Fibroblast of lung (primary cell): ENCODE data around the gene KCNT2. TPM values are rescaled to one million over a fixed set of nuclear protein-coding genes. Genes with fewer than 3 reads are reported as not detected.

ENCODE experiments used
- DNase-seq, 2 donors: peaks; one replicate each; pipeline versions ENCODE4 v3.0.0 to v3.0.0-alpha.2; 2010; ENCODE audit warnings: low read depth in 2 of 2
- H2AFZ ChIP-seq: 2 replicates; pipeline ENCODE4 v1.5.1; 2012; ENCODE audit warnings: low read length, control low read depth, inconsistent platforms
- H3K27ac ChIP-seq: 2 replicates; pipeline ENCODE4 v1.5.1; 2011; ENCODE audit warnings: low read length, control low read depth; ENCODE audit not compliant: insufficient read depth
- H3K27me3 ChIP-seq: 2 replicates; pipeline ENCODE4 v1.5.1; 2011; ENCODE audit warnings: mild to moderate bottlenecking, low read length; ENCODE audit not compliant: control insufficient read depth, insufficient read depth
- H3K36me3 ChIP-seq: 2 replicates; pipeline ENCODE4 v1.5.1; 2011; ENCODE audit warnings: low read length; ENCODE audit not compliant: control insufficient read depth, insufficient read depth
- H3K4me1 ChIP-seq: 2 replicates; pipeline ENCODE4 v1.5.1; 2011; ENCODE audit warnings: low read length; ENCODE audit not compliant: control insufficient read depth, insufficient read depth; ENCODE audit errors: extremely low read depth
- H3K4me2 ChIP-seq: 2 replicates; pipeline ENCODE4 v1.5.1; 2011; ENCODE audit warnings: low read length, control low read depth; ENCODE audit not compliant: insufficient read depth; ENCODE audit errors: extremely low read depth
- H3K4me3 ChIP-seq, 4 experiments: fragments of 200-600 bp in 1 of 4; sonication (generic) in 1 of 4; replicated peaks in 1 of 4; 2 replicates each; pipeline ENCODE4 v1.5.1; 2011 to 2016; ENCODE audit warnings: low read length in 4 of 4, low read depth in 3 of 4, mild to moderate bottlenecking in 3 of 4, control low read depth in 2 of 4, inconsistent platforms in 1 of 4, mixed read lengths in 1 of 4; ENCODE audit not compliant: insufficient read depth in 1 of 4; ENCODE audit errors: control extremely low read depth in 1 of 4
- H3K79me2 ChIP-seq: 2 replicates; pipeline ENCODE4 v1.5.1; 2012; ENCODE audit warnings: mild to moderate bottlenecking, low read length, inconsistent platforms; ENCODE audit not compliant: control insufficient read depth, insufficient read depth
- H3K9ac ChIP-seq: 2 replicates; pipeline ENCODE4 v1.5.1; 2011; ENCODE audit warnings: mild to moderate bottlenecking, low read length, control low read depth; ENCODE audit not compliant: insufficient read depth
- H3K9me3 ChIP-seq: 2 replicates; pipeline ENCODE4 v1.5.1; 2012; ENCODE audit warnings: low read depth, low read length; ENCODE audit not compliant: control insufficient read depth, insufficient read depth
- H4K20me1 ChIP-seq: 2 replicates; pipeline ENCODE4 v1.5.1; 2011; ENCODE audit warnings: low read length; ENCODE audit not compliant: control insufficient read depth, insufficient read depth; ENCODE audit errors: extremely low read depth
- EZH2 ChIP-seq: IDR thresholded peaks from 2 replicates; pipeline ENCODE4 v1.5.1; 2012; ENCODE audit warnings: low read length, control low read depth, mild to moderate bottlenecking; ENCODE audit errors: missing control alignments
- polyA plus RNA-seq, 2 donors: library from polyadenylated mRNA; depleted of rRNA in 1 of 2; stranded (reverse) in 1 of 2; unstranded in 1 of 2; fragments of >200 nt; gene quantifications; 2 replicates each; pipeline ENCODE4 v1.2.1, GENCODE V29; 2011 to 2012; ENCODE audit warnings: missing spikeins in 1 of 2
- total RNA-seq: library from RNA; depleted of rRNA; stranded (reverse); fragments of >200 nt; gene quantifications from 2 replicates; pipeline ENCODE4 v1.2.1, GENCODE V29; 2014
- TF ChIP-seq, protein P1 (sequence below), 2 donors: IDR thresholded peaks in 1 of 2; conservative IDR thresholded peaks in 1 of 2; 1 replicate in 1 of 2; 2 replicates in 1 of 2; pipeline ENCODE4 v1.5.1; 2011 to 2012; ENCODE audit warnings: low read length in 2 of 2, control low read depth in 1 of 2, inconsistent platforms in 1 of 2, low read depth in 1 of 2, mild to moderate bottlenecking in 1 of 2

Gene KCNT2
- total and polyA plus RNA-seq, 2 donors (not counting 1 experiment from before 2014, with no cell fraction given) = 0.96 to 8.1 TPM

DNA sequence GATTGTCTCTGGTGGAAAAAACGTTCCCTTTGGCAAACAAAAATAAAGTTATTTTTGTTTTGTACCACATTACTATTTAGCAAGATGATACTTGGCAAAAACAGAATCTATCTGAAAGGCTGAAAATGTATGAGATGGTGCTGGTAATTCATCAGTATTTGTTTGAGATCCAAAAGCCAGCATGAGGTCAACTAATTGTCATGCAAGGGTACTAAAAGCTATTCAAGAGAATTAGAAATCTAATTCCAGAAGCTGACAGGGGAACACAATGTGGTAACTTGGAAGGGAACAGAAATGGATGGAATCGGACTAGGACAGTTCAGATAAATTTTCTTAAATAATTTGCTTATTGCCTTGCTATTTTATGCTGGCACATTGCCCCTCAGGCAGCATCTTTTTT, 263.8 kb downstream of the KCNT2 start:
- Histone ChIP-seq H3K9ac (no peak overlapping the region), H3K4me1 (no peaks in the 10 kb centered on the region)
- TF ChIP-seq, protein P1, sequence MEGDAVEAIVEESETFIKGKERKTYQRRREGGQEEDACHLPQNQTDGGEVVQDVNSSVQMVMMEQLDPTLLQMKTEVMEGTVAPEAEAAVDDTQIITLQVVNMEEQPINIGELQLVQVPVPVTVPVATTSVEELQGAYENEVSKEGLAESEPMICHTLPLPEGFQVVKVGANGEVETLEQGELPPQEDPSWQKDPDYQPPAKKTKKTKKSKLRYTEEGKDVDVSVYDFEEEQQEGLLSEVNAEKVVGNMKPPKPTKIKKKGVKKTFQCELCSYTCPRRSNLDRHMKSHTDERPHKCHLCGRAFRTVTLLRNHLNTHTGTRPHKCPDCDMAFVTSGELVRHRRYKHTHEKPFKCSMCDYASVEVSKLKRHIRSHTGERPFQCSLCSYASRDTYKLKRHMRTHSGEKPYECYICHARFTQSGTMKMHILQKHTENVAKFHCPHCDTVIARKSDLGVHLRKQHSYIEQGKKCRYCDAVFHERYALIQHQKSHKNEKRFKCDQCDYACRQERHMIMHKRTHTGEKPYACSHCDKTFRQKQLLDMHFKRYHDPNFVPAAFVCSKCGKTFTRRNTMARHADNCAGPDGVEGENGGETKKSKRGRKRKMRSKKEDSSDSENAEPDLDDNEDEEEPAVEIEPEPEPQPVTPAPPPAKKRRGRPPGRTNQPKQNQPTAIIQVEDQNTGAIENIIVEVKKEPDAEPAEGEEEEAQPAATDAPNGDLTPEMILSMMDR (conservative IDR thresholded peaks at IDR 0.05 in 1 of 2, IDR thresholded peaks at IDR 0.05 in 1 of 2; ENCODE audit: low read depth in 1 of 2, low read length in 2 of 2) = no peak
- TF ChIP-seq EZH2 = no peak

DNA sequence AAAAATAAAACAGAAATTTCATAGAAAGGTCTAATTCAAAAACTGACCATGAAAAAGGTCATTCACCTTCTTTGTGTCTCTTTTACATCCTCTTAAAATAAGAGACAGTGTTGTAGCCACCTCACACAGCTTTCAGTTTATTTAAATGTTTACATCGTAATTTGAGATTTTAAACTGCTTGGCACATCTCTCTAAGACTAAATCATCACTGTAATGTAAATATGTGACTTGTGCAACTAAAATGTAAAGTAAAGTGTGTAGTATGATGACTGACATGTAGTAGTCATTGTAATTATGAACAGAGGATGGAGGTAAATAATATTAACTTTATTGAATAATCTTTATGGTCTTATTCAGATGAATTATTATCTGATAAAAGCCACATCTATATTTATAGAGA, 283.9 kb downstream of the KCNT2 start:
- Histone ChIP-seq H3K9me3 (no peaks in the 10 kb centered on the region), H3K9ac (no peak overlapping the region), H3K4me3 (no peak overlapping the region), H3K79me2 (no peaks in the 10 kb centered on the region), H3K27me3 (no peaks in the 10 kb centered on the region), H4K20me1 (no peaks in the 10 kb centered on the region), H3K4me2 (no peak overlapping the region), H3K27ac (no peak overlapping the region), H2AFZ (no peak overlapping the region), H3K36me3 (no peaks in the 10 kb centered on the region), H3K4me1 (no peaks in the 10 kb centered on the region)
- no peak for TF ChIP-seq EZH2
- TF ChIP-seq, protein P1 (conservative IDR thresholded peaks at IDR 0.05 in 1 of 2, IDR thresholded peaks at IDR 0.05 in 1 of 2; ENCODE audit: low read depth in 1 of 2, low read length in 2 of 2) = no peak
- DNase-seq = peak in 1 of 2 donors; percentile 45

More for the DNA sequence above, 263.8 kb downstream of the KCNT2 start:
- Histone ChIP-seq H3K9me3 (no peaks in the 10 kb centered on the region), H3K36me3 (no peaks in the 10 kb centered on the region), H3K4me2 (no peak overlapping the region), H3K4me3 (no peak overlapping the region), H2AFZ (no peak overlapping the region), H4K20me1 (no peaks in the 10 kb centered on the region), H3K79me2 (no peaks in the 10 kb centered on the region), H3K27ac (no peak overlapping the region), H3K27me3 (no peaks in the 10 kb centered on the region)
- no peak for DNase-seq

GRCh38 chr1:196323869-196324268, 284.4 kb downstream of the KCNT2 start:
- Histone ChIP-seq H3K9me3 (no peaks in the 10 kb centered on the region), H3K36me3 (no peaks in the 10 kb centered on the region), H3K9ac (no peak overlapping the region), H3K4me2 (no peak overlapping the region), H3K27ac (no peak overlapping the region), H3K79me2 (no peaks in the 10 kb centered on the region), H4K20me1 (no peaks in the 10 kb centered on the region), H3K4me3 (no peak overlapping the region), H3K27me3 (no peaks in the 10 kb centered on the region), H3K4me1 (no peaks in the 10 kb centered on the region), H2AFZ (no peak overlapping the region)
- TF ChIP-seq EZH2 = no peak
- TF ChIP-seq, protein P1 (conservative IDR thresholded peaks at IDR 0.05 in 1 of 2, IDR thresholded peaks at IDR 0.05 in 1 of 2; ENCODE audit: low read depth in 1 of 2, low read length in 2 of 2) = no peak
- DNase-seq = no peak
